Measurements from ENCODE around the gene IFNL2. TPM values are rescaled to one million over a fixed set of nuclear protein-coding genes. Genes with fewer than 3 reads are reported as not detected.

Gene IFNL2
- total RNA-seq, 1 donor: not detected

- no peak for DNase-seq (ENCODE audit: insufficient read length, low spot score, missing footprints)
- H2AFZ ChIP-seq (ENCODE audit: low read length): no peak overlapping the region
- no peaks in the 10 kb centered on the region for H3K4me1 ChIP-seq (ENCODE audit: insufficient read depth, low read length)
- no peaks in the 10 kb centered on the region for H3K36me3 ChIP-seq (ENCODE audit: insufficient read depth, low read length)
- no peaks in the 10 kb centered on the region for H3K79me2 ChIP-seq (ENCODE audit: insufficient read depth, low read length)
- no peak overlapping the region for H3K27ac ChIP-seq (ENCODE audit: low read depth, low read length)
- no peaks in the 10 kb centered on the region for H3K9me3 ChIP-seq (ENCODE audit: low read depth, low read length)
- no peak overlapping the region for H3K4me2 ChIP-seq (ENCODE audit: insufficient read depth, low read length)
- no peak overlapping the region for H3K4me3 ChIP-seq (ENCODE audit: insufficient read depth, low read length)
- H4K20me1 ChIP-seq (ENCODE audit: insufficient read depth, low read length): no peaks in the 10 kb centered on the region
- H3K27me3 ChIP-seq (ENCODE audit: insufficient read depth, low read length): peaks cover 3% of the 10 kb centered on the region
- TF ChIP-seq, protein P1, sequence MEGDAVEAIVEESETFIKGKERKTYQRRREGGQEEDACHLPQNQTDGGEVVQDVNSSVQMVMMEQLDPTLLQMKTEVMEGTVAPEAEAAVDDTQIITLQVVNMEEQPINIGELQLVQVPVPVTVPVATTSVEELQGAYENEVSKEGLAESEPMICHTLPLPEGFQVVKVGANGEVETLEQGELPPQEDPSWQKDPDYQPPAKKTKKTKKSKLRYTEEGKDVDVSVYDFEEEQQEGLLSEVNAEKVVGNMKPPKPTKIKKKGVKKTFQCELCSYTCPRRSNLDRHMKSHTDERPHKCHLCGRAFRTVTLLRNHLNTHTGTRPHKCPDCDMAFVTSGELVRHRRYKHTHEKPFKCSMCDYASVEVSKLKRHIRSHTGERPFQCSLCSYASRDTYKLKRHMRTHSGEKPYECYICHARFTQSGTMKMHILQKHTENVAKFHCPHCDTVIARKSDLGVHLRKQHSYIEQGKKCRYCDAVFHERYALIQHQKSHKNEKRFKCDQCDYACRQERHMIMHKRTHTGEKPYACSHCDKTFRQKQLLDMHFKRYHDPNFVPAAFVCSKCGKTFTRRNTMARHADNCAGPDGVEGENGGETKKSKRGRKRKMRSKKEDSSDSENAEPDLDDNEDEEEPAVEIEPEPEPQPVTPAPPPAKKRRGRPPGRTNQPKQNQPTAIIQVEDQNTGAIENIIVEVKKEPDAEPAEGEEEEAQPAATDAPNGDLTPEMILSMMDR (IDR thresholded peaks at IDR 0.05; ENCODE audit: extremely low read depth, low read depth, low read length): no peak
Observed at GRCh38 chr19:39277598-39277997, 9.4 kb downstream of the IFNL2 start.

DNA sequence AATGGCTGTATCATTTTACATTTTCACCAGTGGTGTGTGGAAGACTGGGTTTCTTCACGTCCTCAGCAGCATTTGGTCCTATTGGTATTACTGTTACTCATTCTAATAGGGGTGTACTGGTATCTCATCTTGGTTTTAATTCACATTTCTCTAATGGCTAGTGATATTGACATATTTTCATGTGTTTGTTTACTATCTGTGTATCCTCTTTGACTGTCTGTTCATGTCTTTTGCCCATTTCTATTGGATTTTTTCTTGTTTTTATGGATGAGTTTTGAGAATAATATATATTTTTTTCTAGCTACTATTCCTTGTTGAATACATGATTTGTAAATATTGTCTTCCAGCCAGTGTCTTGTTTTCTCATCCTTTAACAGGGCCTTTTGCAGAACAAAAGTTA lies 13.8 kb downstream of the IFNL2 start:
- H3K36me3 ChIP-seq (ENCODE audit: insufficient read depth, low read length): no peaks in the 10 kb centered on the region
- TF ChIP-seq, protein P1 (IDR thresholded peaks at IDR 0.05; ENCODE audit: extremely low read depth, low read depth, low read length): no peak
- no peak overlapping the region for H3K4me3 ChIP-seq (ENCODE audit: insufficient read depth, low read length)
- H4K20me1 ChIP-seq (ENCODE audit: insufficient read depth, low read length): no peaks in the 10 kb centered on the region
- H3K4me1 ChIP-seq (ENCODE audit: insufficient read depth, low read length): no peaks in the 10 kb centered on the region
- H2AFZ ChIP-seq (ENCODE audit: low read length): no peak overlapping the region
- H3K27ac ChIP-seq (ENCODE audit: low read depth, low read length): no peak overlapping the region
- H3K79me2 ChIP-seq (ENCODE audit: insufficient read depth, low read length): no peaks in the 10 kb centered on the region
- peaks cover 3% of the 10 kb centered on the region for H3K27me3 ChIP-seq (ENCODE audit: insufficient read depth, low read length)
- no peaks in the 10 kb centered on the region for H3K9me3 ChIP-seq (ENCODE audit: low read depth, low read length)
- no peak overlapping the region for H3K4me2 ChIP-seq (ENCODE audit: insufficient read depth, low read length)
- no peak for DNase-seq (ENCODE audit: insufficient read length, low spot score, missing footprints)

- H3K4me1 ChIP-seq (ENCODE audit: insufficient read depth, low read length): no peaks in the 10 kb centered on the region
- TF ChIP-seq, protein P1 (IDR thresholded peaks at IDR 0.05; ENCODE audit: extremely low read depth, low read depth, low read length): no peak
- H3K4me2 ChIP-seq (ENCODE audit: insufficient read depth, low read length): no peak overlapping the region
- H4K20me1 ChIP-seq (ENCODE audit: insufficient read depth, low read length): no peaks in the 10 kb centered on the region
- no peaks in the 10 kb centered on the region for H3K9me3 ChIP-seq (ENCODE audit: low read depth, low read length)
- no peaks in the 10 kb centered on the region for H3K79me2 ChIP-seq (ENCODE audit: insufficient read depth, low read length)
- H2AFZ ChIP-seq (ENCODE audit: low read length): no peak overlapping the region
- no peaks in the 10 kb centered on the region for H3K36me3 ChIP-seq (ENCODE audit: insufficient read depth, low read length)
- no peaks in the 10 kb centered on the region for H3K27me3 ChIP-seq (ENCODE audit: insufficient read depth, low read length)
- no peak overlapping the region for H3K4me3 ChIP-seq (ENCODE audit: insufficient read depth, low read length)
- H3K27ac ChIP-seq (ENCODE audit: low read depth, low read length): no peak overlapping the region
- DNase-seq (ENCODE audit: insufficient read length, low spot score, missing footprints): no peak
Observed at GRCh38 chr19:39284032-39284431, 15.8 kb downstream of the IFNL2 start.

GRCh38 chr19:39293394-39293793 lies 25.2 kb downstream of the IFNL2 start:
- peaks cover 14% of the 10 kb centered on the region for H3K27me3 ChIP-seq (ENCODE audit: insufficient read depth, low read length)
- DNase-seq (ENCODE audit: insufficient read length, low spot score, missing footprints): no peak
- no peaks in the 10 kb centered on the region for H3K79me2 ChIP-seq (ENCODE audit: insufficient read depth, low read length)
- no peaks in the 10 kb centered on the region for H3K9me3 ChIP-seq (ENCODE audit: low read depth, low read length)
- H3K4me3 ChIP-seq (ENCODE audit: insufficient read depth, low read length): no peak overlapping the region
- H3K4me1 ChIP-seq (ENCODE audit: insufficient read depth, low read length): no peaks in the 10 kb centered on the region
- no peak overlapping the region for H3K27ac ChIP-seq (ENCODE audit: low read depth, low read length)
- no peak overlapping the region for H2AFZ ChIP-seq (ENCODE audit: low read length)
- H3K36me3 ChIP-seq (ENCODE audit: insufficient read depth, low read length): no peaks in the 10 kb centered on the region
- no peak overlapping the region for H3K4me2 ChIP-seq (ENCODE audit: insufficient read depth, low read length)
- TF ChIP-seq, protein P1 (IDR thresholded peaks at IDR 0.05; ENCODE audit: extremely low read depth, low read depth, low read length): no peak
- no peaks in the 10 kb centered on the region for H4K20me1 ChIP-seq (ENCODE audit: insufficient read depth, low read length)

All from osteoblast (primary cell).